Endodermal cell (in vitro differentiated cells): ENCODE measurements around the gene VAV2. TPM values are rescaled to one million over a fixed set of nuclear protein-coding genes. Genes with fewer than 3 reads are reported as not detected.

Source experiments
- DNase-seq: peaks from one replicate; pipeline ENCODE4 v3.0.0-alpha.2; 2017
- H3K27ac ChIP-seq: 2 replicates; pipeline ENCODE4 v1.5.1; 2013; ENCODE audit warnings: mild to moderate bottlenecking, low read depth, low read length, moderate library complexity
- H3K27me3 ChIP-seq: 2 replicates; pipeline ENCODE4 v1.6.1; 2013; ENCODE audit warnings: mild to moderate bottlenecking, low read length, moderate library complexity; ENCODE audit not compliant: insufficient read depth, control insufficient read depth, poor library complexity, severe bottlenecking
- H3K36me3 ChIP-seq: 2 replicates; pipeline ENCODE4 v1.7.0; 2013; ENCODE audit warnings: mild to moderate bottlenecking, low read length, moderate library complexity; ENCODE audit not compliant: control insufficient read depth, insufficient read depth
- H3K4me1 ChIP-seq: one replicate; pipeline ENCODE4 v1.7.0; 2013; ENCODE audit warnings: low read length; ENCODE audit not compliant: control insufficient read depth, insufficient read depth
- H3K4me3 ChIP-seq: 2 replicates; pipeline ENCODE4 v1.5.1; 2013; ENCODE audit warnings: mild to moderate bottlenecking, low read length, moderate library complexity
- H3K9ac ChIP-seq: 2 replicates; pipeline ENCODE4 v1.6.1; 2013; ENCODE audit warnings: mild to moderate bottlenecking, low read length, moderate library complexity; ENCODE audit not compliant: poor library complexity, severe bottlenecking; ENCODE audit errors: extremely low read depth
- H3K9me3 ChIP-seq: 2 replicates; pipeline ENCODE4 v1.6.1; 2013; ENCODE audit warnings: mild to moderate bottlenecking, low read length, moderate library complexity; ENCODE audit not compliant: control insufficient read depth
- H3K27ac Mint-ChIP-seq: 2 replicates; pipeline ENCODE4 v1.8.0; 2020; ENCODE audit warnings: mixed read lengths
- H3K27me3 Mint-ChIP-seq: 2 replicates; pipeline ENCODE4 v1.8.0; 2021; ENCODE audit warnings: mild to moderate bottlenecking, mixed read lengths; ENCODE audit not compliant: insufficient read depth
- H3K36me3 Mint-ChIP-seq: 2 replicates; pipeline ENCODE4 v1.8.0; 2020; ENCODE audit warnings: low read depth, mixed read lengths
- H3K4me1 Mint-ChIP-seq: 2 replicates; pipeline ENCODE4 v1.8.0; 2020; ENCODE audit warnings: mixed read lengths
- H3K4me3 Mint-ChIP-seq: 2 replicates; pipeline ENCODE4 v1.8.0; 2020; ENCODE audit warnings: mild to moderate bottlenecking, moderate library complexity, mixed read lengths
- H3K9me3 Mint-ChIP-seq: 2 replicates; pipeline ENCODE4 v1.8.0; 2020; ENCODE audit warnings: mild to moderate bottlenecking, mixed read lengths
- CTCF ChIP-seq: fragments of 200-600 bp; sonication (generic); conservative IDR thresholded peaks from 2 replicates; pipeline ENCODE4 v1.5.0; 2021; ENCODE audit warnings: antibody characterized with exemption, mild to moderate bottlenecking
- WGBS, 2 experiments: methylation state at CpG; one replicate each; pipeline versions ENCODE4 v1.1.5 to v1.1.7; 2013; ENCODE audit warnings: missing lambda C conversion rate in 2 of 2, mixed read lengths in 1 of 2; ENCODE audit not compliant: insufficient coverage in 1 of 2, insufficient read length in 1 of 2; 5-methylcytosine and 5-hydroxymethylcytosine counted together
- total RNA-seq, 2 donors: library from RNA; stranded (reverse); fragmentation: NEBNext Ultra II Directional in 1 of 2; extraction: Animal tissue kit (Norgen Biotek cat#: 25700) in 1 of 2; gene quantifications; 2 replicates in 1 of 2; 3 replicates in 1 of 2; pipeline ENCODE4 v1.2.1, GENCODE V29; 2021

VAV2 gene
- total RNA-seq, 2 donors from 2014 or later = 29.8 to 35.9 TPM

DNA sequence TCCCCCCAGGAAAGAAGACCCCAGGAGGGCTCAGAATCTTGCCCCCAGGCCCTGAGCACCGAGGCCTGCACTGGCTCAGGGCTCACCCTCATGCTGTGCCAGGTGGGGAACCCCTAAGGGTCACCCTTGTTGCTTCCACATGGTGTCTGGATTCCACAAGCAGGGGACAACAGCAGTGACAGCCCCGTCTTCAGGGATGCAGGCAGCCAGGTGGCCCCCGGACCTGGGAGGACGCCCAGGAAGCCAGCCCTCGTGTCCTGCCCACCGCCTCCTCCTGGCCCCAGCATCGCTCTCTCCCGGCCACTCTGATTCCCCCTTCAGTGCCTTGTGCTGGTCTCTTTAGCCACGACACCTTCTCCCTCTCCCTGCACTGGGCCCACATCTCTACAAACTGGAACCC lies 194.0 kb downstream of the VAV2 start:
- Mint-ChIP-seq H3K27ac (no peak overlapping the region), H3K4me3 (no peak overlapping the region), H3K36me3 (peaks cover 11% of the 10 kb centered on the region), H3K9me3 (no peaks in the 10 kb centered on the region), H3K4me1 (no peaks in the 10 kb centered on the region), H3K27me3 (no peaks in the 10 kb centered on the region)
- DNase-seq = no peak
- 94 to 98% methylated on average over 8 to 9 of the region's 9 CpGs for WGBS, 2 experiments
- TF ChIP-seq CTCF = no peak
- H3K4me1 ChIP-seq = no peaks in the 10 kb centered on the region
- no peaks in the 10 kb centered on the region for H3K27me3 ChIP-seq
- no peaks in the 10 kb centered on the region for H3K9me3 ChIP-seq
- no peak overlapping the region for H3K27ac ChIP-seq
- H3K9ac ChIP-seq = no peak overlapping the region
- no peaks in the 10 kb centered on the region for H3K36me3 ChIP-seq
- no peak overlapping the region for H3K4me3 ChIP-seq

DNA sequence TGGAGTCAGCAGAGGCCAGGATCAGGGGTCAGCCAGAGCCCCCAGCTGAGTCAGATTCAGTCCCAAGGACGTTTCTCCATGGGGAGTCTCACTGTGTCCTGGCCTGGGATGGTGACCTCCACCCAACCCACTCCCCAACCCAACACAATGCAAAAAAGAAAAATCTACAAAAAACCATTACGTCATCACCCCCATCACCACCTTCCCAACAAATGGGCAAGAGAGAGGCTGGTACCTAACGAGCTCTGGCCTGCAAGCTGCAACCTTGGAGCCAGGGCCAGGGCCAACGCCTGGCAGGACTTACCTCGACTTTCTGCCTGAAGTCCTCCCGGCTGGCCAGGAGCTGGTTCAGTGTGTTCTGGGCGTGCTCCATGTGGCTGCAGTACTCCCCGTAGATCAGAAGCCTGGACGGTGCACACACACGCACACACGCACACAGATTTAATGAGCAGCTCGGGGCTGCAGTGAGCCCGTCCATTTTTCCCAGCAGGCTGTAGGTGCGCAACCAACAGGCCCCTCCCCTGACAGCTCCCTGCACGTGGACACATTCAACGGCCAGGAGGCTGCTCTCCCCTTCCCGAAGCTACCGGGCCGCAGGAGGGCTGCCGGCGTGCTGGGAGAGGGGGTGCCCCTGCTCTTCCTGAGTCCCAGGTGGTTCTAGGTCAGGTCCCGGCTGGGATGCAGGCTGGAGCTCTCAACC lies 194.6 kb downstream of the VAV2 start:
- Histone ChIP-seq H3K36me3 (no peaks in the 10 kb centered on the region), H3K27me3 (no peaks in the 10 kb centered on the region), H3K9ac (no peak overlapping the region), H3K27ac (peak overlapping the region; percentile 22), H3K9me3 (no peaks in the 10 kb centered on the region), H3K4me1 (no peaks in the 10 kb centered on the region), H3K4me3 (no peak overlapping the region)
- 91 to 92% methylated on average over 7 to 22 of the region's 22 CpGs for WGBS, 2 experiments
- Mint-ChIP-seq H3K27me3 (no peaks in the 10 kb centered on the region), H3K9me3 (no peaks in the 10 kb centered on the region), H3K27ac (no peak overlapping the region), H3K36me3 (peaks cover 11% of the 10 kb centered on the region), H3K4me1 (no peaks in the 10 kb centered on the region), H3K4me3 (no peak overlapping the region)
- DNase-seq = no peak
- no peak for TF ChIP-seq CTCF

DNA sequence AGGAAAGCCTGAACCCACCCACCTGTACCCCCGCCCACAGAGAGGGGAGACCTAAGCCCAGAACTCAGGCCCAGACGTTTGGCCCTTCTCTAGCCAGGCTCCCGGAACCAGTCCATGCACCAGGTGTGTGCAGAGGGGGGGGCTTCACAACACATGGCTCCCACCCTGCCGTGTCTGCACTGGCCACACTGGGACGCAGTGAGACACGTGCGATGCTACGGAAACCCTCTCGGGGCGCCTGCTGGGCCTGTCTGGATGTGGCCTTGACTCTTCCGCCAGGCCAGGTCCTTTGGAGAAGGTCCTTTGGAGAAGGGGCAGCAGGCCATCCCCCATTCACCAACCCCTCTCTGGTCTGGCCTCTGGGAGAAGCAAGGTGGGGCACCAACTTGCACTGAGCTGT lies 195.6 kb downstream of the VAV2 start:
- H3K27ac Mint-ChIP-seq = no peak overlapping the region
- DNase-seq = no peak
- WGBS, 2 experiments = 93 to 100% methylated on average over 1 to 11 of the region's 11 CpGs

More for the DNA sequence above, 195.6 kb downstream of the VAV2 start:
- Histone ChIP-seq H3K4me1 (no peaks in the 10 kb centered on the region), H3K9ac (no peak overlapping the region), H3K27ac (no peak overlapping the region), H3K9me3 (no peaks in the 10 kb centered on the region), H3K4me3 (no peak overlapping the region), H3K36me3 (peaks cover 8% of the 10 kb centered on the region), H3K27me3 (no peaks in the 10 kb centered on the region)
- Mint-ChIP-seq H3K9me3 (no peaks in the 10 kb centered on the region), H3K36me3 (peaks cover 14% of the 10 kb centered on the region), H3K4me3 (no peak overlapping the region), H3K4me1 (no peaks in the 10 kb centered on the region), H3K27me3 (no peaks in the 10 kb centered on the region)
- no peak for TF ChIP-seq CTCF
